GM13976 (cell line): ENCODE data around the gene HOXB7.

ENCODE experiments used
- DNase-seq: peaks from one replicate; pipeline ENCODE4 v3.0.0; 2012; ENCODE audit warnings: low spot score
- in situ Hi-C: fragments of 300-500 bp; cut with MboI; formaldehyde crosslinking; loops from one replicate; pipeline ENCODE4 v1.12.0; 2022; ENCODE audit warnings: low sequenced_read_pairs, mixed read lengths, inconsistent platforms; ENCODE audit not compliant: unreplicated experiment
- TF ChIP-seq, protein P1 (sequence below): IDR thresholded peaks from 2 replicates; pipeline ENCODE4 v1.5.1; 2012; ENCODE audit warnings: borderline replicate concordance, mild to moderate bottlenecking; ENCODE audit not compliant: insufficient read depth; ENCODE audit errors: extremely low read depth, missing control alignments, control extremely low read depth

Gene HOXB7

DNA sequence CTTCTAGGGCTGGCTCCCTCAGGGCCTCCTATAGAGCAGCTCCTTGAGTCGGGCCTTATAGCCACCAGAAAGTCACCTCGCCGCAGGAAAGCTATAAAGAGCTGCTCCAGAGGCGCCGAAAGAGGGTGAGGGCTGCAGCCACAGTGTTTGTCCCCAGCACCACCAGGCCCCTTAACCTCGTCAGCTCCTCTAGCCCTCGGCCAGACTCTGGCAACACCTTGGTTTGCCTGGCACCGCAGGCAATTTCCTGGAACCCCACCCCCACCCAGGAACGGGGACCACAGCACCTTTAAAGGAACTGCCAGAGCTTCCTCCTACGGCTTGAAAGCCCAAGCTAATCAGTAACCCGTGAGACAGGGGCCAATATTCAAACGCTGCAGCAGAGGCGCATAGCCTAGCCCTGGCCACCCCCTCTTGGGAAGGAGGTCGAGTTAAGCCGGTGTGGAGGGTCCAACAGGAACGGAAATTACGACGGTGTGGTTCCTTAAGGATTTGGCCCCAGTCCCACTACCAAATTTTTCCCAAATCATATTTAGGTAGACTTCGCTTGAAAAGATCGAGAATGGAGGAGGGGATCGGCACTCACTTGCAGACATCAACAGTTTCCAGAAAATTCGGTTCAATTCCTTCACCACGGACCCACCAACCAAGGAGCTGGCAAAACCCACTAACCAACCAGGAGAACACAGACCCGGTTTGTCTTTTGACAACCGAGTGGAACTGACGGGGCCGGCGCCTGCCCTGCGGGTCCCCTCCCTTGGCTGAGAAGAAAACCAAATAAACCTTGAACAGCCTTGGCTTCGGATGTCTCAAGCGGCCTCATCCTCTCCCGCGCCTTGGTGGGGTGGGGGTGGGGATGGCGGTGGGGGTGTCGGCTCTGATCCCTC, 9.0 kb downstream of the HOXB7 start:
- TF ChIP-seq, protein P1, sequence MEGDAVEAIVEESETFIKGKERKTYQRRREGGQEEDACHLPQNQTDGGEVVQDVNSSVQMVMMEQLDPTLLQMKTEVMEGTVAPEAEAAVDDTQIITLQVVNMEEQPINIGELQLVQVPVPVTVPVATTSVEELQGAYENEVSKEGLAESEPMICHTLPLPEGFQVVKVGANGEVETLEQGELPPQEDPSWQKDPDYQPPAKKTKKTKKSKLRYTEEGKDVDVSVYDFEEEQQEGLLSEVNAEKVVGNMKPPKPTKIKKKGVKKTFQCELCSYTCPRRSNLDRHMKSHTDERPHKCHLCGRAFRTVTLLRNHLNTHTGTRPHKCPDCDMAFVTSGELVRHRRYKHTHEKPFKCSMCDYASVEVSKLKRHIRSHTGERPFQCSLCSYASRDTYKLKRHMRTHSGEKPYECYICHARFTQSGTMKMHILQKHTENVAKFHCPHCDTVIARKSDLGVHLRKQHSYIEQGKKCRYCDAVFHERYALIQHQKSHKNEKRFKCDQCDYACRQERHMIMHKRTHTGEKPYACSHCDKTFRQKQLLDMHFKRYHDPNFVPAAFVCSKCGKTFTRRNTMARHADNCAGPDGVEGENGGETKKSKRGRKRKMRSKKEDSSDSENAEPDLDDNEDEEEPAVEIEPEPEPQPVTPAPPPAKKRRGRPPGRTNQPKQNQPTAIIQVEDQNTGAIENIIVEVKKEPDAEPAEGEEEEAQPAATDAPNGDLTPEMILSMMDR: no peak
- in situ Hi-C loops: no loop called here
- DNase-seq: no peak

- in situ Hi-C loops: no loop called here
- TF ChIP-seq, protein P1: no peak
- DNase-seq: no peak
Measured at GRCh38 chr17:48601207-48601538, 9.6 kb downstream of the HOXB7 start.

- TF ChIP-seq, protein P1: no peak
- no peak for DNase-seq
- in situ Hi-C loops: no loop called here
Measured at GRCh38 chr17:48600244-48601098, 10.3 kb downstream of the HOXB7 start.

GRCh38 chr17:48599354-48599753, 11.5 kb downstream of the HOXB7 start:
- no peak for DNase-seq
- in situ Hi-C loops: no loop called here
- TF ChIP-seq, protein P1: no peak

GRCh38 chr17:48598736-48599135, 12.1 kb downstream of the HOXB7 start:
- TF ChIP-seq, protein P1: no peak
- in situ Hi-C loops: no loop called here
- DNase-seq: no peak

- peak; percentile 74 for DNase-seq
- in situ Hi-C loops: no loop called here
Measured at GRCh38 chr17:48597778-48598631, 12.8 kb downstream of the HOXB7 start.

More at GRCh38 chr17:48597778-48598631, 12.8 kb downstream of the HOXB7 start:
- TF ChIP-seq, protein P1: no peak
